Hepatocyte (in vitro differentiated cells): Measurements from ENCODE around the gene GINS2.

Source experiments
- EZH2 ChIP-seq: fragments of 200-600 bp; sonication (generic); IDR thresholded peaks from 2 replicates; pipeline ENCODE4 v1.6.1; 2016; ENCODE audit warnings: antibody characterized with exemption, mild to moderate bottlenecking, borderline replicate concordance
- EZH2phosphoT487 ChIP-seq: fragments of 200-600 bp; sonication (generic); IDR thresholded peaks from one replicate; pipeline ENCODE4 v1.6.1; 2018; ENCODE audit warnings: antibody characterized with exemption, mild to moderate bottlenecking, low read depth, moderate library complexity; ENCODE audit not compliant: unreplicated experiment, severe bottlenecking
- TF ChIP-seq, protein P1 (sequence below): fragments of 200-600 bp; sonication (generic); IDR thresholded peaks from 2 replicates; pipeline ENCODE4 v1.5.1; 2016; ENCODE audit warnings: antibody characterized with exemption, mild to moderate bottlenecking; ENCODE audit not compliant: poor library complexity

DNA sequence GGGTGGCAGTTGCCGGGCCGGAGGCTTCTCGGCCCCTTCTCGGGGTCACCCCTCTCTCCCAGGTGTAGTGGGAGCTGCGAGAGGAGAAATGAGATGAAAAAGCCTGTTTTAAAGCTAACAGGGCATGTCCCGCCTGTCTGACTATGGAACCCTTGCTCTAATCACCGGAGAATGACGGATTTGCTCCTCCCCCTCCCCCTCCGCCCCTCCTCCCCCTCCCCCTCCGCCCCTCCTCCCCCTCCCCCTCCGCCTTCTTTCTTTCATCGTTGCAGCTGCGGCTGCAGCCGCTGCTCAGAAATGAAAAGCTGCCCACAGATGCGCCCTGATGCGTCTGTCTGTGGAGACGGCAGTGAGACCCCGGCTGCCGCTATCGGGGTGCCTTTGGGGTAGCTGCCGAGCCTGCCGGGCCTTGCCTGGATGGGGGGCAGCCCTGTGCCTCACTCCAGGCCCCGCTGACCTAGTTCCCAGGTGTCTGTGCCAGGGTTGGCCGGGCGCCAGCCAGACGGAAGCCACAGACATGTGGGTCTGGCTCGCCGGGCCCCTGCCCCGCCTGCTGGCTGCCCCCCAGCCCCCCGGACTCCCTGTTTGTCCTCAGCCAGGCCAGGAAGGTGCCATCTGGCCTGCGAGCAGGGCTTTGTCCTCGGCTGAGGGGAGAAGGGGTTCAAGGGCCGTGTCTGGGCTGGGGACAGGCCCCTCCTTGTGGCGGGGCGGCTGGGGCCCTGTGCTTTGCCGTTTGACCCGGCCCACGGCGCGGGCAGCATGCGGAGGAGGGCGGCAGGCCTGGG, 37.7 kb downstream of the GINS2 start:
- TF ChIP-seq, protein P1, sequence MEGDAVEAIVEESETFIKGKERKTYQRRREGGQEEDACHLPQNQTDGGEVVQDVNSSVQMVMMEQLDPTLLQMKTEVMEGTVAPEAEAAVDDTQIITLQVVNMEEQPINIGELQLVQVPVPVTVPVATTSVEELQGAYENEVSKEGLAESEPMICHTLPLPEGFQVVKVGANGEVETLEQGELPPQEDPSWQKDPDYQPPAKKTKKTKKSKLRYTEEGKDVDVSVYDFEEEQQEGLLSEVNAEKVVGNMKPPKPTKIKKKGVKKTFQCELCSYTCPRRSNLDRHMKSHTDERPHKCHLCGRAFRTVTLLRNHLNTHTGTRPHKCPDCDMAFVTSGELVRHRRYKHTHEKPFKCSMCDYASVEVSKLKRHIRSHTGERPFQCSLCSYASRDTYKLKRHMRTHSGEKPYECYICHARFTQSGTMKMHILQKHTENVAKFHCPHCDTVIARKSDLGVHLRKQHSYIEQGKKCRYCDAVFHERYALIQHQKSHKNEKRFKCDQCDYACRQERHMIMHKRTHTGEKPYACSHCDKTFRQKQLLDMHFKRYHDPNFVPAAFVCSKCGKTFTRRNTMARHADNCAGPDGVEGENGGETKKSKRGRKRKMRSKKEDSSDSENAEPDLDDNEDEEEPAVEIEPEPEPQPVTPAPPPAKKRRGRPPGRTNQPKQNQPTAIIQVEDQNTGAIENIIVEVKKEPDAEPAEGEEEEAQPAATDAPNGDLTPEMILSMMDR = no peak
- no peak for TF ChIP-seq EZH2phosphoT487
- TF ChIP-seq EZH2 = no peak
